Skin of body (tissue), 2 donors: ENCODE data around the gene AGAP1. TPM values are rescaled to one million over a fixed set of nuclear protein-coding genes. Genes with fewer than 3 reads are reported as not detected.
"Not testable (repeated sequence)": the region's sequence is repeated elsewhere in the genome, so short reads cannot be mapped to it uniquely, and the experiment has no call there.

Experiments used
- DNase-seq: peaks from one replicate; lab custom pipeline; 2025; lab: John Stamatoyannopoulos, UW
- total RNA-seq: library from RNA; depleted of rRNA; stranded (reverse); fragments of >200 nt; gene quantifications from one replicate; pipeline ENCODE4 v1.2.3, GENCODE V29; 2014

The AGAP1 gene
- total RNA-seq, 1 donor from 2014 or later: 25.6 TPM

GRCh38 chr2:236085211-236085610 is 591.4 kb downstream of the AGAP1 start:
- DNase-seq: no peak

GRCh38 chr2:236085647-236086046 is 591.8 kb downstream of the AGAP1 start:
- no peak for DNase-seq

GRCh38 chr2:236086403-236086970 is 592.6 kb downstream of the AGAP1 start:
- no peak for DNase-seq

GRCh38 chr2:236086971-236087465 is 593.2 kb downstream of the AGAP1 start:
- DNase-seq: no peak

- no peak for DNase-seq
These were observed 594.7 kb downstream of the AGAP1 start for GRCh38 chr2:236088368-236089057.

GRCh38 chr2:236089271-236090026 is 595.6 kb downstream of the AGAP1 start:
- DNase-seq: no peak

GRCh38 chr2:236090027-236090382 is 596.2 kb downstream of the AGAP1 start:
- no peak for DNase-seq

- not testable (repeated sequence) for DNase-seq
These were observed 597.0 kb downstream of the AGAP1 start for GRCh38 chr2:236090826-236091225.

GRCh38 chr2:236092714-236093113 is 598.9 kb downstream of the AGAP1 start:
- DNase-seq: no peak

- no peak for DNase-seq
These were observed 599.3 kb downstream of the AGAP1 start for GRCh38 chr2:236093134-236093533.

GRCh38 chr2:236095504-236095903 is 601.7 kb downstream of the AGAP1 start:
- DNase-seq: no peak

GRCh38 chr2:236101311-236101950 is 607.6 kb downstream of the AGAP1 start:
- no peak for DNase-seq

GRCh38 chr2:236102971-236103370 is 609.1 kb downstream of the AGAP1 start:
- no peak for DNase-seq

GRCh38 chr2:236103981-236104380 is 610.1 kb downstream of the AGAP1 start:
- DNase-seq: no peak

- DNase-seq: no peak
These were observed 612.2 kb downstream of the AGAP1 start for GRCh38 chr2:236105955-236106607.

- no peak for DNase-seq
These were observed 612.9 kb downstream of the AGAP1 start for GRCh38 chr2:236106761-236107160.

GRCh38 chr2:236107536-236107935 is 613.7 kb downstream of the AGAP1 start:
- no peak for DNase-seq

GRCh38 chr2:236107942-236108625 is 614.2 kb downstream of the AGAP1 start:
- DNase-seq: no peak

GRCh38 chr2:236109061-236109460 is 615.2 kb downstream of the AGAP1 start:
- DNase-seq: no peak

GRCh38 chr2:236109473-236109872 is 615.6 kb downstream of the AGAP1 start:
- no peak for DNase-seq

- no peak for DNase-seq
These were observed 618.6 kb downstream of the AGAP1 start for GRCh38 chr2:236112466-236112865.
